ENCODE measurements around the gene FHOD3.

DNA sequence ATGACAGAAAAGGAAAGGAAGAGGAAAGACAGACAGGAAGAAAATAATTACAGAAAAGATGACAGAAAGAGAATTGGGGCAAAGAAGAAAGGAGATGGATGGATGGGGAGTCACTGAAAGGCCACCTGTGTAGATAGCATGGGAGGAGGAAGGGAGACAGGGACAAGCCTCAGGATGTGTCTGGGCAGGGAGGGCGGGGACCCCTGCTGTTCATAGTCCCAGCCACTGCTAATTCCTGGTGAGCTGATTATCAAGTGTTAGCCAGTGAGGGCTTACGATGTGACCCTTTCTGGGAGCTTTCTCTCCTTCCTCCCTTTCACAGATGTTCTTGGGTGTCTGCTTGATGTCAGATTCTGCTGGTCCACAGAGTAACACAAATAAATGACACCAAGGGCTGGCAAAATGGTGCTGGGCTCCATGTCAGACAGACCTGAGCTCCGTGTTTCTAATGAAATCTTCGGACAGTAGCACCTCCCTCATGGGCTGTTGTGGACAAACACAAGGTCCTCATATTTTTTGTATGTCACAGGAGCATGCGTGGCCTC lies 13.6 kb downstream of the FHOD3 start:
- TF ChIP-seq, protein P1, sequence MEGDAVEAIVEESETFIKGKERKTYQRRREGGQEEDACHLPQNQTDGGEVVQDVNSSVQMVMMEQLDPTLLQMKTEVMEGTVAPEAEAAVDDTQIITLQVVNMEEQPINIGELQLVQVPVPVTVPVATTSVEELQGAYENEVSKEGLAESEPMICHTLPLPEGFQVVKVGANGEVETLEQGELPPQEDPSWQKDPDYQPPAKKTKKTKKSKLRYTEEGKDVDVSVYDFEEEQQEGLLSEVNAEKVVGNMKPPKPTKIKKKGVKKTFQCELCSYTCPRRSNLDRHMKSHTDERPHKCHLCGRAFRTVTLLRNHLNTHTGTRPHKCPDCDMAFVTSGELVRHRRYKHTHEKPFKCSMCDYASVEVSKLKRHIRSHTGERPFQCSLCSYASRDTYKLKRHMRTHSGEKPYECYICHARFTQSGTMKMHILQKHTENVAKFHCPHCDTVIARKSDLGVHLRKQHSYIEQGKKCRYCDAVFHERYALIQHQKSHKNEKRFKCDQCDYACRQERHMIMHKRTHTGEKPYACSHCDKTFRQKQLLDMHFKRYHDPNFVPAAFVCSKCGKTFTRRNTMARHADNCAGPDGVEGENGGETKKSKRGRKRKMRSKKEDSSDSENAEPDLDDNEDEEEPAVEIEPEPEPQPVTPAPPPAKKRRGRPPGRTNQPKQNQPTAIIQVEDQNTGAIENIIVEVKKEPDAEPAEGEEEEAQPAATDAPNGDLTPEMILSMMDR (IDR thresholded peaks at IDR 0.05) = no peak
- TF ChIP-seq POLR2A (IDR thresholded peaks at IDR 0.05) = no peak
